GM21390 (cell line): ENCODE results near the gene FAM3B.
"Not testable (repeated sequence)": the region's sequence is repeated elsewhere in the genome, so short reads cannot be mapped to it uniquely, and the experiment has no call there.

ENCODE experiments used
- ATAC-seq: cut with Tn5 transposase; IDR thresholded peaks from one replicate; pipeline ENCODE4 v1.9.1; 2021; ENCODE audit not compliant: unreplicated experiment

FAM3B gene

DNA sequence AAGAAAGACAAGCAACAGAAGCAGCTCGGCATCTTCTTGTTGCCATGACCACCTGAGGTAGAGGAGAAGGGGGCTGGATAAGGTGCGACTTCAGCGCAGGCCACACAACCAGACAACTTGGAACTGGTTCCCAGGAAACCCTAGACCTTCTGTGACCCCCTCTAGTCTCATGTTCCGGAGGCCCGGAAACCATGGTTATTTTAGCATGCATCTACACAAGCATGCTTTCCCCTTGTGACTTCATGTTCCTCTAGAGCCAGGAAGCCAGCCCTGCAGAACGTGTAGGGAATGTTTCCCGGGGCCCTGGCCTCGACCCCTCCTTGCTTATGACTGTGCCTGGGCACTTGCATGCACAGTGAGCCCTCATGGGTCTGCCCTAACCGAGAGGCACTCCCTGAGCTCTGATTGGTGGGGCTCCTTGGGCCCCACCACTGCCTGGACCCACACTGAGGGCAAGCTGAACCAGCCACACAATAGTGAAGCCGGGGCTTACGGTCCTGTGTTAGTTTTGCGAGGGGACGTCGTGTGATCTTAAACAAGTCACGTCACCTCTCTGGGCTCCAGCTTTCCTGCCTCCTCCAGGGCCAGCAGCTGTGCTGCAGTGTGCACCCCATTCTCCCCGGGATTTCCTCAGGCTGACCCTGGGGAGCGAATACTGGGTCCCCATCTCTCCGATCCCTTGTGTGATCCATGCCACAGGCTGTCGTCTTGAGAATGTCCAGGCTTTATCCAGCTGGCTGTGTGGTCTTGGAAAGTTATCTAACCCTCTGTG is 33.2 kb downstream of the FAM3B start:
- ATAC-seq = no peak

GRCh38 chr21:41350436-41351155 is 34.0 kb downstream of the FAM3B start:
- no peak for ATAC-seq

DNA sequence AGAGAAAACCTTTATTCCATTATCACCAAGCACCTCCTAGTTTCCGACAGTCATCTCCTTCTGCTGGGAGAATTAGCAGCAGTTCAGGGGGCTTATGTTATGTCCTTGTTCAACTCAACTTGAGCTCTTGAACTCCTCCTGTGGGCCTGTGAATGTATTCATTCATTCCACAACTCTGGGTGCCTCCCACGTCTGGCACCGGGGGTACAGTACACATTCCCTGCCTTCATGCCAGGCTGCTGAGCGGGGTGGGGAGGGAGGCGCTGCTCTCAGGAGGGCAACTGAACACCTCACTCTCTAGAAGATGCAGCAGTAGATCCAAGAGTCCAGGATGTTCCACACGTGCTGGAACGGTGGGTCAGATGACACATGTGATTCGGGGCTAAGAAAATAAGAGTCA is 40.9 kb downstream of the FAM3B start:
- no peak for ATAC-seq

GRCh38 chr21:41358193-41359166 is 41.9 kb downstream of the FAM3B start:
- no peak for ATAC-seq

DNA sequence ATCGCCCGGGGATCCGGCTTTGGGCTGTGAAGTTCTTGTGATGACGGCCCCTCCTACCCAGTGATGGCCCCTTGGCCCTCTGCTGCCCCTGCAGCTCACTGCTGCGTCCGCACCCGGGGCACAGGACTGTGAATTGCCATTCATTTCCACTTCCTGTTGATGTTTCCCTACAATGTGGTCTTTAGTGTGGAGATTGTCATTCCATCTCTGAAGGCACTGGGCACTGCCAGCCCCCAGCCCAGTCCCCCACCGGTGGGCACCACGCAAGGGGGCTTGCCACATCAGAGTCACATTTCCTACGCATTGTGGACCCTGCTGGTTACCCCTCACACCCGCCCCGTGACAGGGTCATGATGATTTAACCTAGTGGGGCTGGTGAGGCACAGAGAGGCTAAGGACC is 42.7 kb downstream of the FAM3B start:
- no peak for ATAC-seq

- not testable (repeated sequence) for ATAC-seq
Measured at GRCh38 chr21:41359754-41360071, 43.1 kb downstream of the FAM3B start.

DNA sequence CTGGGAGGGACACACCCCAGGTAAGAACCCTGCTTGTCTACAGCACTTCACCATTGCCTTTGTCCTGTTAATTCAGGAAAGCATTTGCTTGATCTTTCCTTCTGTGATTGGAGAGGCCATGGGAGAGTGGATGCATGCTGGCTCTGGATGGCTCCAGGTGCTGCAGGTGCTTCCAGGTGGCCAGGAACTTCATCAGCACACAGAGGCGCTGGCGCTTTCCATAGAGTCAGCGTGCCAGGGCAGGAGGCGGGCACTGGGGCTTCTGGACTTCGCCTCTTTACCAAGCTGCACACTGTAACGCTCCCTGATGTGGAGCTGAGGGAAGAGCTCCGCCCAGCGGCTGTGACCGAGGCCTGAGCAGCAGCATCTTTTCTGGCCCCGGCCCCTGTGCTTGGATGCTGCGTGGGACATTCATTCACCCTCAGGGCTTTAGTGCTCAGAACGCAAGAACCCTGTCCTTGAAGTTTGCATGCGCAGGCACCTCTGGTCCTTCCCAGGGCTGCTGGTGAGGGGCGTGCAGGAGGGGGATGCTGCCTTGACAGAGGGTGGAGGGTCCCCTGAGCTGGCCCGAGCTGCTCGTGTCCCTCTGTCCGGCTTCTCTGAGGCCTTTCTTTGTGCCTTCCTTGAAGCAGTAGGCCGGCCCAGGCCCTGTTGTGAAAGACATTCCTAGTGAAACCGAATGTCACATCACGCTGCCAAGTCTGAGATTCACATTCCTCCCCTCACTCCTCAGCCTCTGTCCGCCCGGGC is 43.6 kb downstream of the FAM3B start:
- no peak for ATAC-seq

DNA sequence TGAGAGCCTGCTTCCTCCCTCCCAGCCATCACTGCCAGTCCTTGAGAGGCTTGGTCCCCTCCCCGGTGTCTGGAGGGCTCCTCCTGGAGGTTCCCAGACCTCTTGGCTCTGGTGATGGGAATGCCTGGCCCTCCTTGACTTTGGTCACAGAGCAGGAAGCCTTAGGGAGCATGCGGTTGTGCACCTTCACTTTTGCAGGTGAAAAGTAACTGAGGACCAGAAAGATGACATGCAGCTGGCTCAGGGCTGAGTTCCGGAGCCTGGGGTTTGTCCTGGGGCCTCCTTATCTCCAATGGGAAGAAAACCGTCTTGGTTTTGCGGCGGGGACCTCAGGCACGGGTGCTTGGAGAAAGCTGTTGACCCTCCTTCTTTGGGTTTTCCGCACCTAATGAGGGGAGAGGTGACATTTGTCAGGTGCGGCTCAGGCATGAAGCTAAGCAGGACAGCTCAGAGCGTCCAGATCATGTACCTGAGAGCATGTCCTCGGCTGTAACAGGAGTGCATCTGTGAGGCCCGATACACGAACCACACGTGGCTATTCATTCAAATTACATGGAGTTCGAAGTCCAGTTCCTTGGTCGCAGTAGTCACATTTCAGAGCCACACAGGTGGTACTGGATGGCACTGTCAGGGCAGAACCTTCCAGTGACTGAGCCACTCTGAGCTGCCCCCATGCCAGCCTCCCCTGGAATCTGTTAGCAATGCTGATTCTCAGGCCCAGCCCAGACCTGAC is 44.6 kb downstream of the FAM3B start:
- no peak for ATAC-seq

GRCh38 chr21:41361786-41362604 is 45.4 kb downstream of the FAM3B start, which contains the start of gene MX2:
TSS of gene MX2 (plus strand) at chr21:41362027. CDS start at chr21:41376907, 14,880 bp downstream.
- ATAC-seq = peak; percentile 59

GRCh38 chr21:41362605-41363369 is 46.2 kb downstream of the FAM3B start:
- no peak for ATAC-seq

DNA sequence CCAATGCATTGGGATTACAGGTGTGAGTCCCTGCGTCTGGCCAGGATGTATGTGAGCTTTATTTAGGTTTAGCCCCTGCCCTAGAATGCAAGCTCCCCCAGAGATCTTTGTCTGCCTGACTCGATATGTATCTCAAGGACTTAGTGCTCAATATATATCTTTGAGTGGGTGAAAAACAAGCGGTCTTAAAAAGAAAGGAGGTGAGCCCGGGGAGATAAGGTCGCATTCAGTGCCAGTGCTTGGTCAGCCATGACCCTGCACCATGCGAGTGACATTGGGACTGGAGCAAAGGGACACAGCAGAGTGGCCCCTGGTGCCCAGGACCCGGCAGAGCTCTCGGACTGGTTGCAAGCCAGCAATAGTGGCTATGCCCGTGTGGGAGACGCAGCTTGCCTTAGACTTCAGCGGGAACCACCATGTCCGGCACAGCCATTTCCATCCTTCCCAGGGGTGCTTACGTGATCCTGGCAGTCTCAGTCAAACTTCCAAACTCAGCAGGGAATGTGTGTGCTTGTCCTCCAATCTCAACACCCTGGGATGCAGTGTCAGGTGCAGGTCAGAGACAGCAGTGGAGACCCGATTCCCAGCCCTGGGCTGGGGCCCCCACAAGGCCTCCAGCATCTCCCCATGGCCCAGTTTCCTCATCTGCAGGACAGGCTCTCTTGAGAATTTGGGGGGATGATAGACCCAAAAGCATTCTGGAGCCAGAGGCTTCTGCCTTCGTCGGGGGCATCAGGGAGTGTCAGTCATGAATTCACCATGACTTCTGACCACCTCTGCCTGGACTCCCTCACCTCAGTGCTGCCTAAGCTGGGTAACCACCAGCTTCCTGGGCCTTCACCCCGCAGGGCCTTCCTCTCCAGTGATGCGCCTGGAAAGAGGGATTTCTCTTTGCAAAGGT is 47.0 kb downstream of the FAM3B start:
- ATAC-seq = no peak

DNA sequence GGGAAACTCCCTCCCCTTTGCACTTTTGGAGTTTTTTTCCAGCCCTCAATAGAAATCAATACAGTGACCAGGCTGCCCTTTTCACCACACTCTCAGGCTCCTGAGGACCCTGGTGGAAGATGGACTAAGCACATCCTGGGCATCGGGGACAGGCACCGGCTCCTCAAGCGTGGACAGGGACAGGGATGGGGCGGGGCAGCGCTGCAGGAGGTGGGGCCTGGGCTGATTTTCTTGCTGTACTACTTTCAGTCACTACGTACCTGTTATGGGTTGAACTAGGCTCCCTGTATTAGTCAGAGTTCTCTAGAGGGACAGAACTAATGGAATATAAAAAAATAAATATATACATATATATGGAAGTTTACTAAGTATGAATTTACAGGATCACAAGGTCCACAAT is 47.7 kb downstream of the FAM3B start:
- ATAC-seq = no peak

DNA sequence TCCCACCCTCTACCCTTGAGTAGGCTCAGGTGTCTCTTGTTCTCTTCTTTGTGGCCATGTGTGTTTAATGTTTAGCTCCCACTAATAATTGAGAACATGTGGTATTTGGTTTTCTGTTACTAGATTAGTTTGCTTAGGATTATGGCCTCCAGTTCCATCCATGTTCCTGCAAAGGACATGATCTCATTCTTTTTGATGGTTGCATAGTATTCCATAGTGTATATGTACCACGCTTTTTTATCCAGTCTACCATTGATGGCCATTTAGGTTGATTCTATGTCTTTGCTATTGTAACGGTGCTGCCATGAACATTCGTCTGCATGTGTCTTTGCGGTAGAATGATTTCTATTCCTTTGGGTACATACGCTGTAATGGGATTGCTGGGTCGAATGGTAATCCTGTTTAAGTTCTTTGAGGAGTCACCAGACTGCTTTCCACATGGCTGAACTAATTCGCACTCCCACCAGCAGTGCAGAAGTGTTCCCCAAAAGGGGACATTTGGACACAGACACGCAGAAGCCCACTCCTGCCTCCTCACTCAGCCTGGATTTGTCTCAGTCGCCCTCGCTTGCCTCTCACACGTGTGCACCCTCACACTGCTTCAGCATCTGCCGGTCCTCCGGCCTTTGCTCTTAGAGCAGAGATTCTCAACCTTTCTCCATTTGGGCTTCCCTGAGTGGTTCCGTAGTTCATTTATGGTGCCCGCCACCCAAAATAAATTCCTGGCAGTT is 48.9 kb downstream of the FAM3B start:
- no peak for ATAC-seq

DNA sequence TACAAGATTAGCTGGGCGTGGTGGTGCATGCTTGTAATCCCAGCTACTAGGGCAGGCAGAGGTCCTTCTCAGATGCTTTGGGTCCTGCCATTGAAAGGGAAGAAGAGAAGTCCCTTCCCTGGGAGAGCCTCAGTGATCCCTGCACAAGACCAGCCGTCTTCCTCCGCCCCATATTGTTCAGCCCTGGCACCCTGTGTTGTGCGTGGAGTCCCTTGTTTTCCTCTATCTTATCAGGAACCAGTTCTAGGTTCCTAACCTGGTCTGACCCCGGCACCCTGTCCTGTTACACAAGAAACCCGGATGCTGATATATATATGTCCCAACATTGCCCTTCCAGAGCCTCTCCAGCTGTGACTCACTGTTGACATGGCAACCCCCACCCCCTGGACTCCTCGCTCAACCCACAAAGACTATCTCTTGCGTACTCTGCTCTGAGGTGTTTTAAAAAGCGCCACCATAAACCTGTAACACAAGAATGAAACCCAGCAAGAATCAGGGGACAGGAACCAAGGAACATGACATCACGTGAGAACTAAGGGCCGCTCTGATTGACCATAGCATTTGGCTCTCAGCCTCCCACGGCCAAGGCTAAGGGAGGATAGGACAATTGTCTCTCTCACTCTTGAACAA is 50.0 kb downstream of the FAM3B start:
- ATAC-seq = no peak

DNA sequence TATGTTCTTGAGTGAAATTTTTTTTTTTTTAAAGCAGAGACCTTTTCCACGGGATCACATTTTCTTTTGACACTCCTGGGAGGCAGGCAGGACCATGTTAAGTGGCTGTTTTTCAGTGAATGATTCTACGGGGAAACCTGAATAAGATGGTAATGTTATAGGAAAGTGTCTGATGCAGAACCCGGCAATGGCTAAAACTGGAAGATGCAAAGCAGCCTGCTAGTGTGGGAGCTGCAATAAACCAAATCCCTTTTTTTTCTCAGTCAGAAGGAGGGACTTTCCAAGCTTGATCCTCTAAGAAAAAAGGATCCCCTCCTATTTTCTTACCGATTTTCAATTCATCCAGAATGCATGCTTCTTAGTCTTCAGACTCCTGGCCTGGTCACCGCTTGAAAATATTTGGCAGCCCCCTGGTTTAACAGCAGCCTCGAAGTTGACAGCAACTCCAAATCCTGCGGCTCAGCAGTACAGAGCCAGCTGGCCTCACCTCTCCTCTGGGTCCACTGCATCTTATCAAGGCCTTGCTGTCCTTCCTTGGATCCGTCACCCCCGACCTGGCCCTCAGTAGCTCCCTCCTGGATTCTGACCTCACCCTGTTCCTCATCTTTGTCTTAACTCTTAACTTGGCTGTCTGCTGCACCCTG is 50.8 kb downstream of the FAM3B start:
- peak; percentile 6 for ATAC-seq
